Activated T-cell treated with anti-CD3 and anti-CD28 coated beads, Interleukin-2, amount 50 U/mL, for 24 hours (primary cell): ENCODE measurements around the gene CES4A.
"Not testable (repeated sequence)": the region's sequence is repeated elsewhere in the genome, so short reads cannot be mapped to it uniquely, and the experiment has no call there.

Experiments used
- DNase-seq: peaks from one replicate; pipeline ENCODE4 v3.0.0-alpha.2; 2020
- H3K27ac Mint-ChIP-seq: 2 replicates; pipeline ENCODE4 v1.8.0; 2020; ENCODE audit warnings: mild to moderate bottlenecking, mixed read lengths
- H3K27me3 Mint-ChIP-seq: 2 replicates; pipeline ENCODE4 v1.8.0; 2020; ENCODE audit warnings: mixed read lengths
- H3K36me3 Mint-ChIP-seq: 2 replicates; pipeline ENCODE4 v1.8.0; 2020; ENCODE audit warnings: low read depth, mixed read lengths
- H3K4me1 Mint-ChIP-seq: 2 replicates; pipeline ENCODE4 v1.8.0; 2020; ENCODE audit warnings: low read depth, mixed read lengths
- H3K4me3 Mint-ChIP-seq: 2 replicates; pipeline ENCODE4 v1.8.0; 2020; ENCODE audit warnings: mild to moderate bottlenecking, moderate library complexity, mixed read lengths
- H3K9me3 Mint-ChIP-seq: 2 replicates; pipeline ENCODE4 v1.8.0; 2020; ENCODE audit warnings: mixed read lengths

CES4A gene

DNA sequence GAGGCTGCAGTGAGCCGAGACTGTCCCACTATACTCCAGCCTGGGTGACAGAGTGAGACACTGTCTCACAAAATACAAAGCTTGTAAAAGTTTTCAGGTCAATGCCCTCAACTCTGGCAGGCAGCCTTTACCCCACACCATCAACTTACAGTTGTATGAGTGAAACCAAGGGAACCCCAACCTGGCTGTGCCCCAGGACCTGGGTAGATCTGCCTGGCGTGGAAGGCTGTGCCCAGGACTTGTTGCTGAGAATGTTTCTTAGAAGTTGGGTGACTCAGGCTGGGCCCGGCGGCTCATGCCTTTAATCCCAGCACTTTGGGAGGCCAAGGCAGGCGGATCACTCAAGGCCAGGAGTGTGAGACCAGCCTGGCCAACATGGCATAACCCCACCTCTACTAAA, 19.5 kb upstream of the CES4A start:
- Mint-ChIP-seq H3K36me3 (no peaks in the 10 kb centered on the region), H3K9me3 (no peaks in the 10 kb centered on the region)

DNA sequence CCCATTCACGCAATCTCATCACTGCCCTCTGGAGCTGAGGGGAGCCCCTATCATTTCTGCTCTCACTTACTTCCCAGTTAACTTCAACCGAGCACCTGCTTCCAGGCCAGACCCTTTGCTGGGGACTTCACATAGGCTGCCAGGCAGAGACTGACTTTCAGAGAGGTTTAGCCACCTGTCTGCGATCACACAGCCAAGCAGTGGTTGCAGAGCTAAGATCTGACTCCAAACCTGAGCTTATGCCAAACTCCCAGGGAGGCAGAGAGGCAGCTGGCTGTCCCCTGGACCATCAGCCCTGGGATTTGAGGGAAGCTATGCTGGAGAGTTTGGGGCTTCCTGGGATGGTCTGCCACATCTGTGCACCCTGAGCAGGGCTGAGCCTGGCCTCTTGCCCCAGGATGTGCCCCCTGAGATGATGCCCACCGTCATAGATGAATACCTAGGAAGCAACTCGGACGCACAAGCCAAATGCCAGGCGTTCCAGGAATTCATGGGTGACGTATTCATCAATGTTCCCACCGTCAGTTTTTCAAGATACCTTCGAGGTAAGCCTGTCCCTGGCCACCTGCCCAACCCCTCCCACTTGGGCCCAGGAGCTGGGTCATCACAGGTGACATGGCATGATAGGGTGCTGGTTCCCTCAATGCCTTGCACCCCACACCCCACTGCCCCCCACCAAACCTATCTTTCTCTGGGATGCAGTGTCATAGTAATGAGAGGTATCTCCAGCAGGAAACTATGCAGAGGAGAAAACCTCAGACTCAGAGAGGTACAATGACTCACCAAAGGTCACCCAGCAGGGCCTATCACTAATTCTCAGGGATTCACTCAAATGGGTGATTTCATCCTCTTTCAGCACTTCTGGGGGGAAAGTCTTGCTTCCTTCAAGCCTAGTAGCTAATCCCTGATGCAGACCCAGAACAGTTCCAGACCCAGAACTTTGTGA, 17.3 kb upstream of the CES4A start:
- H3K4me1 Mint-ChIP-seq = peaks cover 13% of the 10 kb centered on the region
- peak overlapping the region; percentile 40 for H3K27ac Mint-ChIP-seq
- H3K27me3 Mint-ChIP-seq = no peaks in the 10 kb centered on the region
- H3K36me3 Mint-ChIP-seq = no peaks in the 10 kb centered on the region
- H3K9me3 Mint-ChIP-seq = no peaks in the 10 kb centered on the region
- H3K4me3 Mint-ChIP-seq = no peak overlapping the region
- no peak for DNase-seq

More for the DNA sequence above, 19.5 kb upstream of the CES4A start:
- H3K4me1 Mint-ChIP-seq = no peaks in the 10 kb centered on the region
- DNase-seq = no peak
- no peaks in the 10 kb centered on the region for H3K27me3 Mint-ChIP-seq
- H3K4me3 Mint-ChIP-seq = no peak overlapping the region
- no peak overlapping the region for H3K27ac Mint-ChIP-seq

DNA sequence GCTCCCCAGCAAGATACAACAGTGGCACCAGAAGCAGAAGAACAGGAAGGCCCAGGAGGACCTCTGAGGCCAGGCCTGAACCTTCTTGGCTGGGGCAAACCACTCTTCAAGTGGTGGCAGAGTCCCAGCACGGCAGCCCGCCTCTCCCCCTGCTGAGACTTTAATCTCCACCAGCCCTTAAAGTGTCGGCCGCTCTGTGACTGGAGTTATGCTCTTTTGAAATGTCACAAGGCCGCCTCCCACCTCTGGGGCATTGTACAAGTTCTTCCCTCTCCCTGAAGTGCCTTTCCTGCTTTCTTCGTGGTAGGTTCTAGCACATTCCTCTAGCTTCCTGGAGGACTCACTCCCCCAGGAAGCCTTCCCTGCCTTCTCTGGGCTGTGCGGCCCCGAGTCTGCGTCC, 15.4 kb upstream of the CES4A start:
- H3K27ac Mint-ChIP-seq = no peak overlapping the region
- no peak overlapping the region for H3K4me3 Mint-ChIP-seq
- no peak for DNase-seq
- peaks cover 18% of the 10 kb centered on the region for H3K4me1 Mint-ChIP-seq
- no peaks in the 10 kb centered on the region for H3K9me3 Mint-ChIP-seq
- peaks cover 4% of the 10 kb centered on the region for H3K27me3 Mint-ChIP-seq
- H3K36me3 Mint-ChIP-seq = no peaks in the 10 kb centered on the region

DNA sequence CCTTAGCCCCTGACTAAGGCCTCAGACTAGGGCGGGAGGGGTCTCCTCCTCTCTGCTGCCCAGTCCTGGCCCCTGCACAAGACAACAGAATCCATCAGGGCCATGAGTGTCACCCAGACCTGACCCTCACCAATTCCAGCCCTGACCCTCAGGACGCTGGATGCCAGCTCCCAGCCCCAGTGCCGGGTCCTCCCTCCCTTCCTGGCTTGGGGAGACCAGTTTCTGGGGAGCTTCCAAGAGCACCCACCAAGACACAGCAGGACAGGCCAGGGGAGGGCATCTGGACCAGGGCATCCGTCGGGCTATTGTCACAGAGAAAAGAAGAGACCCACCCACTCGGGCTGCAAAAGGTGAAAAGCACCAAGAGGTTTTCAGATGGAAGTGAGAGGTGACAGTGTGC, 14.7 kb upstream of the CES4A start:
- no peak overlapping the region for H3K4me3 Mint-ChIP-seq

DNA sequence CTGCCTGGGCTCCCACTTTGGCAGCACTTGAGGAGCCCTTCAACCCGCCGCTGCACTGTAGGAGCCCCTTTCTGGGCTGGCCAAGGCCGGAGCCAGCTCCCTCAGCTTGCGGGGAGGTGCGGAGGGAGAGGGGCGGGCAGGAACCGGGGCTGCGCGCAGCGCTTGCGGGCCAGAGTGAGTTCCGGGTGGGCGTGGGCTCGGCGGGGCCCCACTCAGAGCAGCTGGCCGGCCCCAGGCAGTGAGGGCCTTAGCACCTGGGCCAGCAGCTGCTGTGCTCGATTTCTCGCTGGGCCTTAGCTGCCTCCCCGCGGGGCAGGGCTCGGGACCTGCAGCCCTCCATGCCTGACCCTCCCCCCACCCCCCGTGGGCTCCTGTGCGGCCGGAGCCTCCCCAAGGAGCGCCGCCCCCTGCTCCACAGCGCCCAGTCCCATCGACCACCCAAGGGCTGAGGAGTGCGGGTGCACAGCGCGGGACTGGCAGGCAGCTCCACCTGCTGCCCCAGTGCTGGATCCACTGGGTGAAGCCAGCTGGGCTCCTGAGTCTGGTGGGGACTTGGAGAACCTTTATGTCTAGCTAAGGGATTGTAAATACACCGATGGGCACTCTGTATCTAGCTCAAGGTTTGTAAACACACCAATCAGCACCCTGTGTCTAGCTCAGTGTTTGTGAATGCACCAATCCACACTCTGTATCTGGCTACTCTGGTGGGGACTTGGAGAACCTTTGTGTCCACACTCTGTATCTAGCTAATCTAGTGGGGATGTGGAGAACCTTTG, 14.0 kb upstream of the CES4A start:
- peaks cover 24% of the 10 kb centered on the region for H3K4me1 Mint-ChIP-seq
- not testable (repeated sequence) for H3K4me3 Mint-ChIP-seq, H3K9me3 Mint-ChIP-seq, H3K27me3 Mint-ChIP-seq, H3K36me3 Mint-ChIP-seq, DNase-seq
- peak overlapping the region; percentile 33 for H3K27ac Mint-ChIP-seq

More for the DNA sequence above, 14.7 kb upstream of the CES4A start:
- H3K27ac Mint-ChIP-seq = no peak overlapping the region
- no peaks in the 10 kb centered on the region for H3K9me3 Mint-ChIP-seq
- no peak for DNase-seq
- H3K4me1 Mint-ChIP-seq = peaks cover 24% of the 10 kb centered on the region
- no peaks in the 10 kb centered on the region for H3K36me3 Mint-ChIP-seq
- peaks cover 4% of the 10 kb centered on the region for H3K27me3 Mint-ChIP-seq

DNA sequence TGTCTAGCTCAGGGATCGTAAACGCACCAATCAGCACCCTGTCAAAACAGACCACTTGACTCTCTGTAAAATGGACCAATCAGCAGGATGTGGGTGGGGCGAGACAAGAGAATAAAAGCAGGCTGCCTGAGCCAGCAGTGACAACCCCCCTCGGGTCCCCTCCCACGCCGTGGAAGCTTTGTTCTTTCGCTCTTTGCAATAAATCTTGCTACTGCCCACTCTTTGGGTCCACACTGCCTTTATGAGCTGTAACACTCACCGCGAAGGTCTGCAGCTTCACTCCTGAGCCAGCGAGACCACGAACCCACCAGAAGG, 13.5 kb upstream of the CES4A start:
- H3K4me3 Mint-ChIP-seq = peak overlapping the region; percentile 61
- H3K27ac Mint-ChIP-seq = peak overlapping the region; percentile 33
- DNase-seq = peak; percentile 63
- H3K36me3 Mint-ChIP-seq, H3K27me3 Mint-ChIP-seq, H3K9me3 Mint-ChIP-seq: not testable (repeated sequence)
- H3K4me1 Mint-ChIP-seq = peaks cover 24% of the 10 kb centered on the region

DNA sequence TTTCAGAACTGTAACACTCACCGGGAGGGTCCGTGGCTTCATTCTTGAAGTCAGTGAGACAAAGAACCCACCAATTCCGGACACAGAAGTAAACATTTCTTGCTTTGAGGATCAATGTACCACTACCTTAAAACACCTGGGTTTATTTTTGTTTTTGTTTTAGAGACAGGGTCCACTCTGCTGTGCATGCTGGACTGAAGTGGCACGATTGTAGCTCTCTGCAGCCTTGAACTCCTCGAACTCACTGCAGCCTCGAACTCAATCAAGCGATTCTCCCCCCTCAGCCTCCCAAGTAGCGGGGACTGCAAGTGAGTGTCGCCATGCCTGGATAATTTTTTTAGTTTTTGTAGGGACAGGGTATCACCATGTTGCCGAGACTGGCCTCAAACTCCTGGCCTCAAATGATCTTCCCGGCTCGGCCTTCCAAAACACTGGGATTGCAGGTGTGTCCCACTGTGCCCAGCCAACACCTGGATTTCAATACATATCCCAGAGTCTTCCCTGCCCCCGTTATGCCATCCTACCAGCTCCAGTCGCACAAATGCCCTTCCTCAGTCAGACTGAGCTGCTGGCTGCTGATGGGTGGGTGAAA, 13.0 kb upstream of the CES4A start:
- Mint-ChIP-seq H3K27me3 (peaks cover 4% of the 10 kb centered on the region), H3K4me1 (peaks cover 24% of the 10 kb centered on the region), H3K9me3 (no peaks in the 10 kb centered on the region), H3K36me3 (no peaks in the 10 kb centered on the region), H3K4me3 (peak overlapping the region; percentile 61), H3K27ac (peak overlapping the region; percentile 33)
- DNase-seq = no peak

DNA sequence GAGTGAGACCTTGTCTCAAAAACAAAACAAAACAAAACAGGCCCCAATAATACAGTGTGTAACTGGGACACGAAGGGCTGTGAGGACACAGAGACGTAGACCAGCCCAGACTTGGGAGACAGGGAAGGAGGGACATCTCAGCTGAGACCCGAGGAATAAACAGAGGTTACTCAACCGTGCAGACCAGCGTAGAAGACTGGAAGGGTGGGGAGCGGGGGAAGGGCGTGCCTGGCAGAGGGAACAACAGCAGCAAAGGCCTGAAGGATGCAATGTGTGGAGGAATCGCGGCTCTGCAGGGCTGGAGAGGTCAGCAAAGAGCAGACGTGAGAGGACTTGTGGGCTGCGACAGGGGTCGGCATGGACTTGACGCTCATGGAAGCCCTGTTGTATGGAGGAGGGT, 11.6 kb upstream of the CES4A start:
- H3K27me3 Mint-ChIP-seq = peaks cover 4% of the 10 kb centered on the region
- no peak overlapping the region for H3K4me3 Mint-ChIP-seq
- H3K4me1 Mint-ChIP-seq = peaks cover 30% of the 10 kb centered on the region
- no peak for DNase-seq
- no peaks in the 10 kb centered on the region for H3K9me3 Mint-ChIP-seq
- H3K36me3 Mint-ChIP-seq = no peaks in the 10 kb centered on the region
- no peak overlapping the region for H3K27ac Mint-ChIP-seq

DNA sequence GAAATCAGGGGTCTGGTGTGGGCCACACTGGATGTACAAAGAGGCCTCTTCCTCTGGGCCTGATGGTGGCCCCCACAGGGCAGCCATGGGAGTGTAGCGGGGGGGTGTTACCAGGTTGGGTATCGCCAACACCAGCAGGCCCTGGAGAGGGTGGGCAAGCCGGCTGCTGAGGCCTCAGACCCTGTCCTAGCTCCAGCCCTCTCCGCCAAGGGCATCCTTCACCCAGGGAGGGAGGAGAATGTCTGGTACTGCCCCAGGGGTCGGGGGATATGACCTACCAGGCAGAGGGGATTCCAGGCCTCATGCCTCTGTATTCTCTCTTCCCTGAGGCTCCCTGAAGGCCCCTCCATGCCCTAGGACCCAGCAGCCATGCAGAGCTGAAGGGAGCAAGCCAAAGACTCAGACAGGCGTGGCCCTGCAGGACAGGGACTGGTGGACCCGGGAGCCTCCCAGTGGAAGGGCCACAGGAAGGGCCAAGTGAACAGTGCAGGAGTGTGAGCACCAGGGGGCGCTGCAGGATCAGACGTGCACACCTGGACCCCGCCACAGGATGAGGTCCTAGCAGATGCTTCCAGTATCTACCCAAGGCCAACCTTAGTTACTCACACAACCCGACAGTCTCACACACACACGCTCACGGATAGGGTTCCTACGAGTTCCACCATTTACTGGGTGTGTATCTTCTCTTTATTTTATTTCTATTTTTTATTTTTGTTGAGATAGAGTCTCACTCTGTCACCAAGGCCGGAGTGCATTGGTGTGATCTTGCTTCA, 10.9 kb upstream of the CES4A start:
- Mint-ChIP-seq H3K4me1 (peaks cover 37% of the 10 kb centered on the region), H3K27me3 (peaks cover 4% of the 10 kb centered on the region), H3K36me3 (no peaks in the 10 kb centered on the region), H3K27ac (peak overlapping the region; percentile 57), H3K4me3 (no peak overlapping the region), H3K9me3 (no peaks in the 10 kb centered on the region)
- DNase-seq = peak; percentile 93

DNA sequence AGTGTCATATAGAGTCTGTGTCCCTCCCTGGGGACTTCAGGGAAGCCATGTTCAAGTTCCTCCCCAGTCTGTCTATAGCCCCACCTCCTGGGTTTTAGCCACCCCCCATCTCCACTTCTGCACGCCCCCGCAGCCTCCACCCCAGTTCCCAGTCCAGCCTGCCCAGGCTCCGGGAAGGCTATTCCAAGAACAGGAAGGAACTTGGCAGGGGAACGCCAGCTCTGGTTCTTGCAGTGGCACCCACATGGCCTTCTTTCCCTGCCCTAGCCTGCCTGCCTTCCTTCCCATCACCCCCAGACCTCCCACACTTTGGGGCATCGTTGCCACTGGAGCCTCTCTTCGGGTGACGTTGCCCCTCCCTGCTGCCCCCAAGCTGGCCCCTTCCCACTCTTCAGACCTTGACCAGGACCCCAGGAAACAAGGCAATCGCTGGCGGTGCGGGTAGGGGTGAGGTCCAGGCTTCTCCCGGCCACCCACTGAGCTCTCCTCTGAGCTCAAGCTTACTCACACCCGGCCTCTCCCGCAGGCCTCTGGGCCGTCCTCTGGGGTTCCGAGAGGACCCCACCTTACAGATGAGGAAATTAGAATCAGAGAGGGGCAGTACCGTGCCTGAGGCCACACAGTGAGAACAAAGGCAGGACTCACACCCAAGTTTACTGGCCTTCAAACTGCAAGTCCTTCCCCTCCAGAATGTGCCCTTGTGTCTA, 9.2 kb upstream of the CES4A start:
- Mint-ChIP-seq H3K27ac (peak overlapping the region; percentile 37), H3K27me3 (peaks cover 4% of the 10 kb centered on the region), H3K9me3 (no peaks in the 10 kb centered on the region), H3K4me3 (no peak overlapping the region), H3K36me3 (no peaks in the 10 kb centered on the region), H3K4me1 (peaks cover 48% of the 10 kb centered on the region)
- no peak for DNase-seq

DNA sequence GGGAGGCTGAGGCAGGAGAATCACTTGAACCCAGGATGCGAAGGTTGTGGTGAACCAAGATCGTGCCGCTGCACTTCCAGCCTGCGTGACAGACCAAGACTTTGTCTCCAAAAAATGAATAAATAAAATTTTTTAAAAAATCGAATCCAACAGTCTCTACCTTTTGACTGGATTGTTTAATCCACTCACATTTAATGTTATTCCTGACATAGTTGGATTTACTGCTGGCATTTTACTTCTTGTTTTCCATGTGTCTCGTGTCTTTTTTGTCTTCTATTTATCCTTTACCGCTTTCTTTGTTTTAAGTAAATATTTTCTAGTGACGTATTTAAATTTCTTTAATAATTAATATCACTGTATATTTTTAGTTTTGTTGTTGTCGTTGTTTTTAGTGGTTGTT, 5.4 kb upstream of the CES4A start:
- Mint-ChIP-seq H3K36me3 (peaks cover 2% of the 10 kb centered on the region), H3K27ac (peak overlapping the region; percentile 100), H3K27me3 (no peaks in the 10 kb centered on the region), H3K9me3 (no peaks in the 10 kb centered on the region), H3K4me1 (peaks cover 52% of the 10 kb centered on the region), H3K4me3 (no peak overlapping the region)
- DNase-seq = no peak

DNA sequence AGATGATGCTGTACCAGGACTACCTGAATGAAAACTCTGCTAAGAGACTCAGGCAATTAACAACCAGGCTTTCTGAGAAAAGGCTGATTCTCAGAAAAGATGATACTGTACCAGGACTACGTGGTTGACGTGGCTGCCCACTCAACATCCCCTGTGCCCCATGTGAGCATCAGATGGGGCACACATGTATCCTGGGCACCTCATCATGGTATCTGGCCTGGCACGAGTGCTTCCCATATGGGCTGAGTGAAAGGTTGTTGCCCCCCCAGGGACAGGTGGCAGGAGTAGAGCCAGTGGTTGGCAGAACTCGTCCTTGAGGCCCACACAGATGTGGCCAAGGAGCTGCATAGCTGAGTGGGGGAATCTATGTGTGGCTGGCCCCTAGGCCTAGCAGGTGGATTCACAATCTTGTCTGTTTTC, 3.5 kb upstream of the CES4A start:
- peak overlapping the region; percentile 100 for H3K27ac Mint-ChIP-seq
- peaks cover 2% of the 10 kb centered on the region for H3K36me3 Mint-ChIP-seq
- H3K9me3 Mint-ChIP-seq = no peaks in the 10 kb centered on the region
- H3K27me3 Mint-ChIP-seq = no peaks in the 10 kb centered on the region
- H3K4me1 Mint-ChIP-seq = peaks cover 52% of the 10 kb centered on the region
- DNase-seq = peak; percentile 81
- no peak overlapping the region for H3K4me3 Mint-ChIP-seq

DNA sequence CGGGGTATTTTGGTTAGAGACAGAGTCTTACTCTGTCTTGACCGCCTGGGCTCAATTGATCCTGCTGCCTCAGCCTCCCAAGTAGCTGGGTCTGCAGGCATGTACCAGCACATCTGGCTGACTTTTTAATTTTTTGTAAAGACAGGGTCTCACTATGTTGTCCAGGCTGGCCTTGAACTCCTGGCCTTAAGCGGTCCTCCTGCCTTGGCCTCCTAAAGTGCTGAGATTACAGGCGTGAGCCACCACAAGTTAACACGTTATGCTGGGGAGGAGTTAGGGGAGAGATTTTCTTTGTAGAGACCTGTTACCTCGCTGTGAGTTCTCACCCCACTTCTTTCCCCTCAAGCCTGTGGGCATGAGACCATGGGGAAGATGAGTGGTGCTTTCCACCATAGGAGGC, 1.8 kb upstream of the CES4A start:
- Mint-ChIP-seq H3K27me3 (no peaks in the 10 kb centered on the region), H3K4me1 (peaks cover 46% of the 10 kb centered on the region), H3K27ac (peak overlapping the region; percentile 100), H3K9me3 (no peaks in the 10 kb centered on the region), H3K36me3 (peaks cover 2% of the 10 kb centered on the region), H3K4me3 (peak overlapping the region; percentile 15)
- no peak for DNase-seq
